CD14-positive monocyte (primary cell): ENCODE data around the gene SLC25A29. TPM values are rescaled to one million over a fixed set of nuclear protein-coding genes. Genes with fewer than 3 reads are reported as not detected.
"Not testable (repeated sequence)": the region's sequence is repeated elsewhere in the genome, so short reads cannot be mapped to it uniquely, and the experiment has no call there.

Experiments
- DNase-seq, 3 donors: peaks; one replicate each; pipeline ENCODE4 v3.0.0-alpha.2; 2011 to 2022
- H2AFZ ChIP-seq: 2 replicates; pipeline ENCODE4 v1.6.0; 2012; ENCODE audit warnings: mild to moderate bottlenecking, low read depth, low read length, inconsistent platforms; ENCODE audit not compliant: insufficient read depth, poor library complexity, severe bottlenecking
- H3K27ac ChIP-seq, 2 donors: 1 replicate in 1 of 2; 2 replicates in 1 of 2; pipeline ENCODE4 v1.5.1; 2012 to 2013; ENCODE audit warnings: low read length in 2 of 2, control low read depth in 1 of 2, inconsistent platforms in 1 of 2, low read depth in 1 of 2, mild to moderate bottlenecking in 1 of 2
- H3K27me3 ChIP-seq, 2 donors: one replicate each; pipeline versions ENCODE4 v1.6.0 to v1.6.1; 2011 to 2013; ENCODE audit warnings: low read length in 2 of 2; ENCODE audit not compliant: control insufficient read depth in 2 of 2, insufficient read depth in 2 of 2
- H3K36me3 ChIP-seq, 2 donors: replicated peaks in 1 of 2; 1 replicate in 1 of 2; 2 replicates in 1 of 2; pipeline versions ENCODE4 v1.5.1 to v1.6.1; 2012 to 2013; ENCODE audit warnings: low read length in 2 of 2, control low read depth in 1 of 2, inconsistent platforms in 1 of 2, mild to moderate bottlenecking in 1 of 2; ENCODE audit not compliant: insufficient read depth in 2 of 2, control insufficient read depth in 1 of 2
- H3K4me1 ChIP-seq, 2 donors: 1 replicate in 1 of 2; 2 replicates in 1 of 2; pipeline versions ENCODE4 v1.5.1 to v1.6.1; 2012 to 2013; ENCODE audit warnings: low read length in 2 of 2, control low read depth in 1 of 2, inconsistent platforms in 1 of 2, mild to moderate bottlenecking in 1 of 2, moderate library complexity in 1 of 2; ENCODE audit not compliant: insufficient read depth in 2 of 2, control insufficient read depth in 1 of 2
- H3K4me2 ChIP-seq: replicated peaks from 2 replicates; pipeline ENCODE3; 2012; ENCODE audit warnings: low read length, moderate library complexity, mild to moderate bottlenecking; ENCODE audit not compliant: poor library complexity, severe bottlenecking; ENCODE audit errors: extremely low read depth
- H3K4me3 ChIP-seq, 3 experiments: fragments of 200-600 bp in 1 of 3; sonication (generic) in 1 of 3; replicated peaks in 1 of 3; 1 replicate in 2 of 3; 2 replicates in 1 of 3; pipeline ENCODE4 v1.5.1; 2011 to 2013; ENCODE audit warnings: low read length in 3 of 3, mild to moderate bottlenecking in 3 of 3, control low read depth in 2 of 3, low read depth in 2 of 3, inconsistent platforms in 1 of 3, moderate library complexity in 1 of 3
- H3K79me2 ChIP-seq: 2 replicates; pipeline ENCODE4 v1.6.0; 2012; ENCODE audit warnings: mild to moderate bottlenecking, control low read depth, inconsistent platforms, low read length, moderate library complexity; ENCODE audit not compliant: insufficient read depth
- H3K9ac ChIP-seq: 2 replicates; pipeline ENCODE4 v1.6.0; 2017; ENCODE audit warnings: low read length, mild to moderate bottlenecking; ENCODE audit not compliant: insufficient read depth, poor library complexity, severe bottlenecking
- H3K9me3 ChIP-seq, 2 donors: replicated peaks in 1 of 2; 1 replicate in 1 of 2; 2 replicates in 1 of 2; pipeline versions ENCODE4 v1.5.1 to v1.6.1; 2012 to 2013; ENCODE audit warnings: low read length in 2 of 2, control low read depth in 1 of 2; ENCODE audit not compliant: control insufficient read depth in 1 of 2, insufficient read depth in 1 of 2
- H4K20me1 ChIP-seq: 2 replicates; pipeline ENCODE4 v1.6.0; 2012; ENCODE audit warnings: mild to moderate bottlenecking, low read length, control low read depth, moderate library complexity; ENCODE audit not compliant: insufficient read depth
- H3K27ac Mint-ChIP-seq, 7 donors: one replicate each; pipeline ENCODE4 v1.8.0; 2020; ENCODE audit warnings: mild to moderate bottlenecking in 7 of 7, mixed read lengths in 7 of 7, moderate library complexity in 6 of 7, inconsistent platforms in 2 of 7
- H3K27me3 Mint-ChIP-seq, 3 donors: one replicate each; pipeline ENCODE4 v1.8.0; 2021 to 2022; ENCODE audit warnings: low read depth in 3 of 3, mild to moderate bottlenecking in 3 of 3, mixed read lengths in 3 of 3, moderate library complexity in 3 of 3, inconsistent platforms in 1 of 3
- H3K36me3 Mint-ChIP-seq, 2 donors: one replicate each; pipeline ENCODE4 v1.8.0; 2020; ENCODE audit warnings: mixed read lengths in 2 of 2, inconsistent platforms in 1 of 2, mild to moderate bottlenecking in 1 of 2
- H3K4me1 Mint-ChIP-seq: one replicate; pipeline ENCODE4 v1.8.0; 2020; ENCODE audit warnings: mild to moderate bottlenecking, mixed read lengths
- H3K4me3 Mint-ChIP-seq, 2 donors: one replicate each; pipeline ENCODE4 v1.8.0; 2020; ENCODE audit warnings: mild to moderate bottlenecking in 2 of 2, mixed read lengths in 2 of 2, moderate library complexity in 1 of 2
- H3K9me3 Mint-ChIP-seq, 7 donors: one replicate each; pipeline ENCODE4 v1.8.0; 2020 to 2022; ENCODE audit warnings: mixed read lengths in 7 of 7, mild to moderate bottlenecking in 6 of 7, moderate library complexity in 6 of 7, inconsistent platforms in 2 of 7
- WGBS: methylation state at CpG from one replicate; pipeline ENCODE4 v1.1.5; 2013; ENCODE audit warnings: missing lambda C conversion rate; ENCODE audit not compliant: insufficient coverage; 5-methylcytosine and 5-hydroxymethylcytosine counted together
- intact Hi-C, 2 donors: fragments of 100-400 bp; cut with micrococcal nuclease; formaldehyde crosslinking; loops; one replicate each; pipeline versions ENCODE4 v1.15.0 to v1.15.1; 2023
- polyA plus RNA-seq, 3 donors: library from polyadenylated mRNA; depleted of rRNA in 1 of 3; unstranded in 2 of 3; stranded (reverse) in 1 of 3; fragments of 300-500 nt in 2 of 3; fragments of >200 nt in 1 of 3; fragmentation: Illumina TruSeq in 2 of 3; gene quantifications; 1 replicate in 2 of 3; 2 replicates in 1 of 3; pipeline ENCODE4 v1.2.3, GENCODE V29; 2012 to 2021
- TF ChIP-seq, protein P1 (sequence below): fragments of 200-600 bp; IDR thresholded peaks from one replicate; pipeline ENCODE4 v1.8.0; 2022; ENCODE audit warnings: antibody characterized with exemption, mild to moderate bottlenecking

The SLC25A29 gene
- polyA plus RNA-seq, 3 donors: 16.9 to 114 (median 33.3) TPM

DNA sequence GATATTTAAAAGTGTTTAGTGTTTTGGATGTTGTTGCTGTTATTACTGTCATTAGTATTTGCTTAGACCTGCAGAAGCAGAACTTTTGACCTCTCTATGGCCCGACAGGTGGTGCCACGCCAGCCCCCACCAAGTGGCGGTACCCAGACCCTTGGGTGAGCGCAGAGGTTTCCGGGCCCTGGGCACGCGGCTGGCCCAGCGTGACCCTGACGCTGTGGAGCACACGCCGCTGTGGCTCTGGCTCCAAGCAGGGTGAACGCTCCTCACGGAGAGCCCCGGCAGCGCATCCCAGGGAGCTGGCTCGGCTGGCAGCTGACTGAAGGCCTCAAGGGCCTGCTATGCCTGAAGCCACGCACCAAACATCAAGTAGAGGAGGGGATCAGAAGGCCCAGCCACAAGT, 39.5 kb upstream of the SLC25A29 start:
- WGBS: over 99% methylated on average over 17 of the region's 17 CpGs
- peak overlapping the region in 1 of 7 donors; percentile 61 for H3K27ac Mint-ChIP-seq
- peaks cover 0 to 1% (median 0%) of the 10 kb centered on the region in 3 donors for H3K27me3 Mint-ChIP-seq
- Histone ChIP-seq H3K4me1 (peaks cover 30 to 34% of the 10 kb centered on the region in 2 donors), H3K36me3 (peaks cover 56 to 71% of the 10 kb centered on the region in 2 donors), H3K9me3 (no peaks in the 10 kb centered on the region), H3K27ac (no peak overlapping the region), H3K4me3 (no peak overlapping the region), H3K79me2 (no peaks in the 10 kb centered on the region), H3K4me2 (no peak overlapping the region), H4K20me1 (peaks cover 32% of the 10 kb centered on the region), H3K9ac (no peak overlapping the region), H3K27me3 (no peaks in the 10 kb centered on the region), H2AFZ (no peak overlapping the region)
- TF ChIP-seq, protein P1, sequence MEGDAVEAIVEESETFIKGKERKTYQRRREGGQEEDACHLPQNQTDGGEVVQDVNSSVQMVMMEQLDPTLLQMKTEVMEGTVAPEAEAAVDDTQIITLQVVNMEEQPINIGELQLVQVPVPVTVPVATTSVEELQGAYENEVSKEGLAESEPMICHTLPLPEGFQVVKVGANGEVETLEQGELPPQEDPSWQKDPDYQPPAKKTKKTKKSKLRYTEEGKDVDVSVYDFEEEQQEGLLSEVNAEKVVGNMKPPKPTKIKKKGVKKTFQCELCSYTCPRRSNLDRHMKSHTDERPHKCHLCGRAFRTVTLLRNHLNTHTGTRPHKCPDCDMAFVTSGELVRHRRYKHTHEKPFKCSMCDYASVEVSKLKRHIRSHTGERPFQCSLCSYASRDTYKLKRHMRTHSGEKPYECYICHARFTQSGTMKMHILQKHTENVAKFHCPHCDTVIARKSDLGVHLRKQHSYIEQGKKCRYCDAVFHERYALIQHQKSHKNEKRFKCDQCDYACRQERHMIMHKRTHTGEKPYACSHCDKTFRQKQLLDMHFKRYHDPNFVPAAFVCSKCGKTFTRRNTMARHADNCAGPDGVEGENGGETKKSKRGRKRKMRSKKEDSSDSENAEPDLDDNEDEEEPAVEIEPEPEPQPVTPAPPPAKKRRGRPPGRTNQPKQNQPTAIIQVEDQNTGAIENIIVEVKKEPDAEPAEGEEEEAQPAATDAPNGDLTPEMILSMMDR: no peak
- peaks cover 0 to 3% (median 0%) of the 10 kb centered on the region in 7 donors for H3K9me3 Mint-ChIP-seq
- no peak for DNase-seq
- H3K4me1 Mint-ChIP-seq: peaks cover 31% of the 10 kb centered on the region
- peaks cover 72 to 84% of the 10 kb centered on the region in 2 donors for H3K36me3 Mint-ChIP-seq
- no peak overlapping the region for H3K4me3 Mint-ChIP-seq
- intact Hi-C loops: no loop called here

DNA sequence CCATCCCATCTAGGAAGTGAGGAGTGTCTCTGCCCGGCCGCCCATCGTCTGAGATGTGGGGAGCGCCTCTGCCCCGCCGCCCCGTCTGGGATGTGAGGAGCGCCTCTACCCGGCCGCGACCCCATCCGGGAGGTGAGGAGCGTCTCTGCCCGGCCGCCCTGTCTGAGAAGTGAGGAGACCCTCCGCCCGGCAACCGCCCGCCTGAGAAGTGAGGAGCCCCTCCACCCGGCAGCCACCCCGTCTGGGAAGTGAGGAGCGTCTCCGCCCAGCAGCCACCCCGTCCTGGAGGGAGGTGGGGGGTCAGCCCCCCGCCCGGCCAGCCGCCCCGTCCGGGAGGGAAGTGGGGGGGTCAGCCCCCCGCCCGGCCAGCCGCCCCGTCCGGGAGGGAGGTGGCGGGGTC, 38.4 kb upstream of the SLC25A29 start:
- DNase-seq, H3K4me3 ChIP-seq, H3K79me2 ChIP-seq, H2AFZ ChIP-seq, H3K9me3 Mint-ChIP-seq, H3K27ac Mint-ChIP-seq, H3K27me3 Mint-ChIP-seq, H3K4me2 ChIP-seq, H3K9me3 ChIP-seq, H3K9ac ChIP-seq, H3K27me3 ChIP-seq, H3K27ac ChIP-seq, H3K4me3 Mint-ChIP-seq: not testable (repeated sequence)
- H3K36me3 Mint-ChIP-seq: peaks cover 75 to 86% of the 10 kb centered on the region in 2 donors
- Histone ChIP-seq H3K36me3 (peaks cover 59 to 71% of the 10 kb centered on the region in 2 donors), H3K4me1 (peaks cover 36 to 40% of the 10 kb centered on the region in 2 donors), H4K20me1 (peaks cover 22% of the 10 kb centered on the region)
- peaks cover 36% of the 10 kb centered on the region for H3K4me1 Mint-ChIP-seq
- no CpG with 5 or more reads among the region's 35 CpGs for WGBS
- intact Hi-C loops: loop anchor here (5.0 kb wide), 2 partner anchors 33 to 37 kb away; partner anchors contain the start of genes SLC25A29 (in 1 of the 2) and WDR25 (in 1 of the 2)

DNA sequence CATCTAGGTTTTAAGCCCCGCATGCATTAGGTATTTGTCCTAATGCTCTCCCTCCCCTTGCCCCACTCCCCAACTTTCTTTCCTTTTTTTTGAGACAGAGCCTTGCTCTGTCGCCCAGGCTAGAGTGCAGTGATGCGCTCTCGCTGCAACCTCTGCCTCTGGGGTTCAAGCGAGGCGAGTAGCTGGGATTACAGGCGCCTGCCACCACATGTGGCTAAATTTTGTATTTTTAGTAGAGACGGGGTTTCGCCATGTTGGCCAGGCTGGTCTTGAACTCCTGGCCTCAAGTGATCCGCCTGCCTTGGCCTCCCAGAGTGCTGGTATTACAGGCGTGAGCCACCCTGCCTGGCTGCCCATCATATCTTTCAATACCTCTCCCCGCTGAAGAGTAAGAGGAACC, 36.6 kb upstream of the SLC25A29 start:
- H3K9me3 Mint-ChIP-seq, DNase-seq, H3K9ac ChIP-seq, H3K79me2 ChIP-seq, H3K4me2 ChIP-seq, H3K4me3 Mint-ChIP-seq, H3K27me3 Mint-ChIP-seq, H3K4me3 ChIP-seq, H3K27me3 ChIP-seq, H2AFZ ChIP-seq, H4K20me1 ChIP-seq, H3K9me3 ChIP-seq: not testable (repeated sequence)
- peaks cover 38% of the 10 kb centered on the region for H3K4me1 Mint-ChIP-seq
- peak overlapping the region; percentile 96 to 100 (median 99) for H3K27ac Mint-ChIP-seq
- 94% methylated on average over 7 of the region's 12 CpGs for WGBS
- peaks cover 58 to 71% of the 10 kb centered on the region in 2 donors for H3K36me3 ChIP-seq
- H3K27ac ChIP-seq: peak overlapping the region; percentile 91 to 96
- peaks cover 37 to 41% of the 10 kb centered on the region in 2 donors for H3K4me1 ChIP-seq
- intact Hi-C loops: loop anchor here (5.0 kb wide), 2 partner anchors 34 to 36 kb away; partner anchors contain the start of genes SLC25A29 (in 1 of the 2) and WDR25 (in 1 of the 2)
- H3K36me3 Mint-ChIP-seq: peaks cover 73 to 86% of the 10 kb centered on the region in 2 donors
